NT2/D1 (cell line): Measurements from ENCODE around the gene INTS7.

Experiments used
- SUZ12 ChIP-seq: IDR thresholded peaks from 2 replicates; pipeline ENCODE4 v1.6.1; 2011; ENCODE audit not compliant: insufficient read length, insufficient read depth; ENCODE audit errors: extremely low read depth
- YY1 ChIP-seq: IDR thresholded peaks from 2 replicates; pipeline ENCODE4 v1.6.1; 2011; ENCODE audit not compliant: insufficient read length, insufficient read depth
- ZNF274 ChIP-seq: IDR thresholded peaks from 2 replicates; pipeline ENCODE4 v1.6.1; 2011; ENCODE audit warnings: mild to moderate bottlenecking, low read depth, low read length

DNA sequence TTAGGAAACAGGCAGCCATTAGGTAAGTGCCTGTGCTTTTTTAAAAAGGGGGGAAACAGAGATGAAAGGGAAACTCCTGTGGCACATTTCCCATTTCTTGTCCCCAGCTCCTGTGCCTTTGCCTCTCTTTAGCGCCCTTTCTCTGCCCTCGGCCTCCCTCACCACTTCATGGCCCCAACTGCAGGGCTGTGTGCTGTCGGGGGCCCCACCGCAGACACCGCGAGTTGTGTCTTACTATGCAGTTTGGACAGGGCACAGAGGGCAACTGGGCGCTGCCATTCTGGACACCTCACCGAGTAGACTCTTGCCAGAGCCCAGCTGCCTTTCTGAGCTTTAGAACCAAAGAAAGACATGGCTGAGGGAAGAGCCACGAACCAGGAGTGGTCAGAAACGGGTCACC is 111.1 kb downstream of the INTS7 start:
- TF ChIP-seq ZNF274 (no peak), YY1 (no peak), SUZ12 (no peak)
